Measurements from ENCODE around the gene PRDM9. TPM values are rescaled to one million over a fixed set of nuclear protein-coding genes. Genes with fewer than 3 reads are reported as not detected.
"Not testable (repeated sequence)": the region's sequence is repeated elsewhere in the genome, so short reads cannot be mapped to it uniquely, and the experiment has no call there.

The PRDM9 gene
- total RNA-seq, result not detected in 2 replicates

- no peak within 1 kb of the TSS for H3K4me3 Mint-ChIP-seq
- H3K4me1 Mint-ChIP-seq (ENCODE audit: low read depth), result no peaks in the 10 kb centered on the region
- H3K9me3 Mint-ChIP-seq, result peaks cover 35% of the 10 kb centered on the region
- no peaks in the 10 kb centered on the region for H3K36me3 Mint-ChIP-seq (ENCODE audit: low read depth)
- intact Hi-C loops (cut with micrococcal nuclease), result no loop called here
- no peak within 1 kb of the TSS for H3K27ac Mint-ChIP-seq
- no peaks in the 10 kb centered on the region for H3K27me3 Mint-ChIP-seq (ENCODE audit: insufficient read depth)
- no peak for DNase-seq (ENCODE audit: low spot score)
Measured at GRCh38 chr5:23507278-23507685, at the start of gene PRDM9. TSS of gene PRDM9 (plus strand) at chr5:23507609. CDS start at chr5:23509034, 1,425 bp downstream.

- intact Hi-C loops (cut with micrococcal nuclease), result no loop called here
- H3K36me3 Mint-ChIP-seq (ENCODE audit: low read depth), result no peaks in the 10 kb centered on the region
Measured at GRCh38 chr5:23457780-23458179, 49.6 kb upstream of the PRDM9 start.

DNA sequence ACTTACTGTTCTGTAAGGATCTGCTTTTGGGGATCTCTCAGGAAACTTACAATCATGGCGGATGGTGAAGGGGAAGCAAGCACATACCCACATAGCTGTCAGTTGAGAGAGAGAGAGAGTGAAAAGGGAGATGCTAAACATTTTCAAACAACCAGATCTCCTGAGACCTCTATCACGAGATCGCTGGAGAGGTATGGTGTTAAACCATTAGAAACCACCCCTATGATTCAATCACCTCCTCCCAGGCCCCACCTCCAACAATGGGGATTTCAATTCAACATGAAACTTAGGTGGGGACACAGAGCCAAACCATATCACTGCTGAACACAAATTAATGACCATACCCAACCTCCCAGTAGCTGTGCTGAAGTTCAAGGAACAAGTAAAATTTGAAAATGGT is 48.2 kb upstream of the PRDM9 start:
- H3K27me3 Mint-ChIP-seq (ENCODE audit: insufficient read depth), result no peaks in the 10 kb centered on the region

More at GRCh38 chr5:23457780-23458179, 49.6 kb upstream of the PRDM9 start:
- Mint-ChIP-seq H3K4me1 (ENCODE audit: low read depth) (no peaks in the 10 kb centered on the region), H3K9me3 (peaks cover 18% of the 10 kb centered on the region), H3K27me3 (ENCODE audit: insufficient read depth) (no peaks in the 10 kb centered on the region), H3K27ac (no peak overlapping the region), H3K4me3 (no peak overlapping the region)
- DNase-seq (ENCODE audit: low spot score), result no peak

DNA sequence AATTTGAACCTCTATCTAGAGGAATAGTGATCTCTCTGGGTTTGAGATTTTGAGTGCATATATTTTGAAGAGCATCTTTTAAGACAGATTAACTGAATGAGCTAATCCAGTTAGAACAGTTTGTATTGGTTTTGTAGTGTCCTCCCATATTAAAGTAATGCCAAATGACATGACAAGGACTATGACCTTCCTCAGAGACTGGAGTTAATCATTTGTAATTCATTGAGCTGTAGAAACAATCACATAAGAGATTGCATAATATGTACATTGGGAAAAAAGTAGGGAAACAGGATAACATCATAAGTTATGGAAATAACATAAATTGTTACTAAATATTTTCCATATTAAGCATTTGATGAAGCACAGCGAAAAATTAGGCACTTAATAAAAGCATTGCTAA is 45.8 kb upstream of the PRDM9 start:
- Mint-ChIP-seq H3K4me1 (ENCODE audit: low read depth) (no peaks in the 10 kb centered on the region), H3K27ac (no peak overlapping the region), H3K36me3 (ENCODE audit: low read depth) (no peaks in the 10 kb centered on the region), H3K9me3 (peaks cover 24% of the 10 kb centered on the region), H3K4me3 (no peak overlapping the region), H3K27me3 (ENCODE audit: insufficient read depth) (no peaks in the 10 kb centered on the region)
- intact Hi-C loops (cut with micrococcal nuclease), result no loop called here
- no peak for DNase-seq (ENCODE audit: low spot score)

More for the DNA sequence above, 48.2 kb upstream of the PRDM9 start:
- Mint-ChIP-seq H3K27ac (no peak overlapping the region), H3K4me1 (ENCODE audit: low read depth) (no peaks in the 10 kb centered on the region), H3K4me3 (no peak overlapping the region), H3K36me3 (ENCODE audit: low read depth) (no peaks in the 10 kb centered on the region), H3K9me3 (peaks cover 24% of the 10 kb centered on the region)
- intact Hi-C loops (cut with micrococcal nuclease), result no loop called here
- no peak for DNase-seq (ENCODE audit: low spot score)

DNA sequence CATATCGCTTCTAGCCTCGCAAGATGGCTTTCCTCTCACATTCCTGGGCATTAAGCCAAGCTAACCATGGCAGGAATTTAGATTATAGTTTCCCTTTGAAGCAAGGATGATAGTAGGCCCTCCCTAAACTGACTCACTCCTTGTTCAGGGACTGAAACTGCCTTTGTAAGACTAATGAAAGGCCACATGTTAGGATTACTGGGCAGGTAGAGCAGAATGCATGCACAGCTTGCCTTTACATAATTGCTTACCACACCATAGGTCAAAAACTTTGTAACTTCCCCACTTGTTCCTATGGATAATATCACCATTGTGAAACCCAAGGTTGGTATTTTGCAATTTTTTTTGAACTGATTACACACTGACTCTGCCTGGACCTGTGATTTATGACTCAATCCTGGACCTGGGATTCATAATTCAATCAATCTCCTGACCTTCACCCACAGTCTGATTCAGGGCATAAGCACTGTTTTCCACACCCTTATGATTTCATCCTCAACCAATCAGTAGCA is 41.0 kb upstream of the PRDM9 start:
- Mint-ChIP-seq H3K9me3 (peaks cover 22% of the 10 kb centered on the region), H3K4me1 (ENCODE audit: low read depth) (no peaks in the 10 kb centered on the region), H3K27ac (no peak overlapping the region), H3K4me3 (no peak overlapping the region), H3K27me3 (ENCODE audit: insufficient read depth) (no peaks in the 10 kb centered on the region), H3K36me3 (ENCODE audit: low read depth) (no peaks in the 10 kb centered on the region)
- intact Hi-C loops (cut with micrococcal nuclease), result no loop called here
- no peak for DNase-seq (ENCODE audit: low spot score)

- H3K4me3 Mint-ChIP-seq, result no peak overlapping the region
- H3K4me1 Mint-ChIP-seq (ENCODE audit: low read depth), result no peaks in the 10 kb centered on the region
- H3K36me3 Mint-ChIP-seq (ENCODE audit: low read depth), result no peaks in the 10 kb centered on the region
- H3K9me3 Mint-ChIP-seq, result peaks cover 10% of the 10 kb centered on the region
- H3K27ac Mint-ChIP-seq, result no peak overlapping the region
- H3K27me3 Mint-ChIP-seq (ENCODE audit: insufficient read depth), result no peaks in the 10 kb centered on the region
- intact Hi-C loops (cut with micrococcal nuclease), result no loop called here
- DNase-seq (ENCODE audit: low spot score), result no peak
Measured at GRCh38 chr5:23468658-23469057, 38.8 kb upstream of the PRDM9 start.

- DNase-seq (ENCODE audit: low spot score), result no peak
- no peaks in the 10 kb centered on the region for H3K27me3 Mint-ChIP-seq (ENCODE audit: insufficient read depth)
- intact Hi-C loops (cut with micrococcal nuclease), result no loop called here
- H3K36me3 Mint-ChIP-seq (ENCODE audit: low read depth), result no peaks in the 10 kb centered on the region
- H3K9me3 Mint-ChIP-seq, result no peaks in the 10 kb centered on the region
- no peaks in the 10 kb centered on the region for H3K4me1 Mint-ChIP-seq (ENCODE audit: low read depth)
- H3K27ac Mint-ChIP-seq, result no peak overlapping the region
- H3K4me3 Mint-ChIP-seq, result no peak overlapping the region
Measured at GRCh38 chr5:23473915-23474314, 33.5 kb upstream of the PRDM9 start.

- Mint-ChIP-seq H3K4me3 (no peak overlapping the region), H3K9me3 (peaks cover 3% of the 10 kb centered on the region), H3K4me1 (ENCODE audit: low read depth) (no peaks in the 10 kb centered on the region), H3K36me3 (ENCODE audit: low read depth) (no peaks in the 10 kb centered on the region), H3K27ac (no peak overlapping the region), H3K27me3 (ENCODE audit: insufficient read depth) (no peaks in the 10 kb centered on the region)
- no peak for DNase-seq (ENCODE audit: low spot score)
- intact Hi-C loops (cut with micrococcal nuclease), result no loop called here
Measured at GRCh38 chr5:23474315-23474714, 33.1 kb upstream of the PRDM9 start.

DNA sequence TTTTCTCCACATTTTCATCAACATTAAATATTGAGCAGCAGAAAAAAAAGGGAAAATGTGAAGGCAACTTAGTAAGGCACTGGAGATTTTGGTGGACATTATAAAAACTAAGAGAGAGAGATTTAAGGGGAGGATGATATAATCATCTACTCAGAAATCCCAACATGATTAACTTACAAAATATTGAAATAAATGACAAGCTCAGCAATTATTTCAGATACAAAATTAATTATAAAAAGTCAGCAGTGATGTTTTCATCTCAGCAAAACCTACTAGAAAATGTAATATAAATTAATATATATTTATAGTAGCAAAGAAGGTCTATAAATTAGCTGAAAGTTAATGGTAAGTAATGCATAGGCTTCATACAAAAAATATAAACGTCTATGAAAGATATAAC is 30.8 kb upstream of the PRDM9 start:
- no peaks in the 10 kb centered on the region for H3K27me3 Mint-ChIP-seq (ENCODE audit: insufficient read depth)
- intact Hi-C loops (cut with micrococcal nuclease), result no loop called here
- DNase-seq (ENCODE audit: low spot score), result no peak
- peaks cover 6% of the 10 kb centered on the region for H3K9me3 Mint-ChIP-seq
- H3K4me3 Mint-ChIP-seq, result no peak overlapping the region
- no peaks in the 10 kb centered on the region for H3K36me3 Mint-ChIP-seq (ENCODE audit: low read depth)
- no peaks in the 10 kb centered on the region for H3K4me1 Mint-ChIP-seq (ENCODE audit: low read depth)
- no peak overlapping the region for H3K27ac Mint-ChIP-seq

GRCh38 chr5:23482642-23483041 is 24.8 kb upstream of the PRDM9 start:
- Mint-ChIP-seq H3K27me3 (ENCODE audit: insufficient read depth) (no peaks in the 10 kb centered on the region), H3K27ac (no peak overlapping the region), H3K36me3 (ENCODE audit: low read depth) (no peaks in the 10 kb centered on the region), H3K9me3 (peaks cover 24% of the 10 kb centered on the region), H3K4me1 (ENCODE audit: low read depth) (no peaks in the 10 kb centered on the region), H3K4me3 (no peak overlapping the region)
- intact Hi-C loops (cut with micrococcal nuclease), result no loop called here
- DNase-seq (ENCODE audit: low spot score), result no peak

GRCh38 chr5:23483090-23483489 is 24.3 kb upstream of the PRDM9 start:
- intact Hi-C loops (cut with micrococcal nuclease), result no loop called here
- Mint-ChIP-seq H3K27me3 (ENCODE audit: insufficient read depth) (no peaks in the 10 kb centered on the region), H3K36me3 (ENCODE audit: low read depth) (no peaks in the 10 kb centered on the region)

GRCh38 chr5:23484096-23484495 is 23.3 kb upstream of the PRDM9 start:
- Mint-ChIP-seq H3K27me3 (ENCODE audit: insufficient read depth) (no peaks in the 10 kb centered on the region), H3K4me1 (ENCODE audit: low read depth) (no peaks in the 10 kb centered on the region), H3K4me3 (no peak overlapping the region), H3K27ac (no peak overlapping the region), H3K9me3 (peaks cover 31% of the 10 kb centered on the region), H3K36me3 (ENCODE audit: low read depth) (no peaks in the 10 kb centered on the region)
- no peak for DNase-seq (ENCODE audit: low spot score)
- intact Hi-C loops (cut with micrococcal nuclease), result no loop called here

More at GRCh38 chr5:23483090-23483489, 24.3 kb upstream of the PRDM9 start:
- no peak for DNase-seq (ENCODE audit: low spot score)
- Mint-ChIP-seq H3K27ac (no peak overlapping the region), H3K9me3 (peaks cover 24% of the 10 kb centered on the region), H3K4me1 (ENCODE audit: low read depth) (no peaks in the 10 kb centered on the region), H3K4me3 (no peak overlapping the region)

DNA sequence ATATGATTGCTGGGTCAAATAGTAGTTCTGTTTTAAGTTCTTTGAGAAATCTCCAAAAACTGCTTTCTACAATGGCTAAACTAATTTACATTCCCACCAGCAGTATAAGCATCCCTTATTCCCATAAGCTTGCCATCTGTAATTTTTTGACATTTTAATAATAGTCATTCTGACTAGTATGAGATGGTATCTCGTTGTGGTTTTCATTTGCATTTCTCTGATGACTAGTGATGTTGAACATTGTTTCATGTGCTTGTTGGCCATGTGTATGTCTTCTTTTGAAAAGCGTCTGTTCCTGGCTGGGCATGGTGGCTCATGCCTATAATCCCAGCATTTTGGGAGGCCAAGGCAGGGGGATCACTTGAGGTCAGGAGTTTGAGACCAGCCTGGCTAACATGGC is 21.2 kb upstream of the PRDM9 start:
- H3K4me3 Mint-ChIP-seq, result not testable (repeated sequence)

DNA sequence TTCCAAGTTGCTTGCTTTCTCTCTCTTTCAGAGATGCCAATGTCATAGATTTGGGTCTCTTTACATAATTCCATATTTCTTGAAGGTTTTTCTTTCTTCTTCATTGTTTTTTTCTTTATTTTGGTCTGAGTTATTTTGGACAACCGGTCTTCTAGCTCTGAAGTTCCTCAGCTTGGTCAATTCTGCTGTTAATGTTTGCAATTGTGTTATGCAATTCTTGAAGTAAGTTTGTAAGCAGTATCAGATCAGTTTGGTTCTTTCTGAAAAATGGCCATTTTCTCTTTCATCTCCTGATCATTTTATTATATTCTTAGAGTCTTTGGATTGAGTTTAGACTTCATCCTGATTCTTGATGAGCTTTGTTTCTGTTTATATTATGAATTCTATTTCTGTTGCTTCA is 16.4 kb upstream of the PRDM9 start:
- Mint-ChIP-seq H3K27me3 (ENCODE audit: insufficient read depth) (no peaks in the 10 kb centered on the region), H3K4me1 (ENCODE audit: low read depth) (no peaks in the 10 kb centered on the region), H3K4me3 (no peak overlapping the region), H3K36me3 (ENCODE audit: low read depth) (no peaks in the 10 kb centered on the region), H3K9me3 (peaks cover 32% of the 10 kb centered on the region), H3K27ac (no peak overlapping the region)
- no peak for DNase-seq (ENCODE audit: low spot score)
- intact Hi-C loops (cut with micrococcal nuclease), result no loop called here

More for the DNA sequence above, 21.2 kb upstream of the PRDM9 start:
- H3K4me1 Mint-ChIP-seq (ENCODE audit: low read depth); H3K27me3 Mint-ChIP-seq (ENCODE audit: insufficient read depth); DNase-seq (ENCODE audit: low spot score); H3K27ac Mint-ChIP-seq; intact Hi-C loops (cut with micrococcal nuclease); H3K36me3 Mint-ChIP-seq (ENCODE audit: low read depth): not testable (repeated sequence)
- H3K9me3 Mint-ChIP-seq, result peaks cover 35% of the 10 kb centered on the region

All from activated T-helper 1 cell treated with anti-CD3 and anti-CD28 coated beads, Interleukin-12 subunit alpha, Interleukin-12 subunit beta, Interleukin-2, Interleukin-4 antibody, amounts not matched to agents 30 ng/mL and 10 ng/mL and 1 ng/mL, durations not matched to agents 14 hours and 24 hours and 36 hours (primary cell).